NCI-H146 treated with DMSO at 0.1 percent for 48 hours (cell line): Measurements from ENCODE around the gene HOXA9.

Source experiments
- DNase-seq: peaks from one replicate; lab custom pipeline; 2025; ENCODE audit not compliant: unreplicated experiment; lab: John Stamatoyannopoulos, UW

The HOXA9 gene

DNA sequence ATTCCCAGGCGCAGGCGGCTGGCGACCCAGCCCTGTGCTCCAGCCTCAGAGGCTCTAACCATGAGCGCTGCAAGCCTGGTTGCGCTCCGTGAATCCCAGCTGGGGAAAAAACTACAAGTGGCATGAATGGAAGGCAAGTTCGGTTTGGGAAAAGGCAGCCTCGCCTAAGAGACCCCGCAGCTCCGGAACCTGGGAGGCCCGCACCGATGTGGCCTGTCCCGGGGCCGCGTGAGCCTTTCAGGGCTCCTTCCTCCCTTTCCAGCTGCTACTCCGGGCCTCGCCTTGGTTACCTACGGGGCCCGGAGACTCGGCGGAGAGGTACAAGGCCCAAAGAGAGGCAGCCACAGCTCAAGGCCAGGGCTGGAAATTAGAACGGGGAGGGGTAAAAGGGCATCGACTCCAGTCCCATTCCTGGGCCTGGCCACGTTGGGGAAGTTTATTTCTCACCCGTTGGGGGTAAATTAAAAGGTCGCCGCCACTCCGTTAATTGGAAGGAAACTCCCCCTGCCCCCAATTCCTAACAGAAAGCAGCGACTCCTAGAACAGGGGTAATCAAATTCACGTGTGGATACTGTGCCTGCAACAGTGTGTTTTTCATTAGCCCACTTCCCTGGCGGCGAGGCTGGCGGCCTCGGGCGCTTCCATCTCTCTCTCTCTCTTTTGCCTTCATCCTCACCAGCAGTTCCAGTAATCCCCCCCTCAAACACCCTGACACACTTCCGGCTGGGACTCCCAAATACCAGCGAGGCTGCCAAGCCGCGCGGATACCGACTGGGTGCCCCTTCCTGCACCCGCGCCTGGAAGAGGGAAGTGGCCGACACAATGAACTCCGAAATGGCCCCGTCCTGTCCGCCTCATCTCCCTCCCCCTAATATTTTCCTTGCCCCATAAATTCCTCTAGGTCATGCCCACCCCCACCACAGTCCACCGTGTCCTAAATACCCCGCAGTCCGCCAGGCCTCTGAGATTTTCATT lies 1.5 kb upstream of the HOXA9 start:
- DNase-seq = no peak

- DNase-seq = no peak
Observed at GRCh38 chr7:27165996-27166530, 726 bp upstream of the HOXA9 start.

GRCh38 chr7:27164367-27165088 lies 809 bp downstream of the HOXA9 start:
- no peak for DNase-seq

GRCh38 chr7:27164045-27164366 lies 1.3 kb downstream of the HOXA9 start:
- no peak for DNase-seq

DNA sequence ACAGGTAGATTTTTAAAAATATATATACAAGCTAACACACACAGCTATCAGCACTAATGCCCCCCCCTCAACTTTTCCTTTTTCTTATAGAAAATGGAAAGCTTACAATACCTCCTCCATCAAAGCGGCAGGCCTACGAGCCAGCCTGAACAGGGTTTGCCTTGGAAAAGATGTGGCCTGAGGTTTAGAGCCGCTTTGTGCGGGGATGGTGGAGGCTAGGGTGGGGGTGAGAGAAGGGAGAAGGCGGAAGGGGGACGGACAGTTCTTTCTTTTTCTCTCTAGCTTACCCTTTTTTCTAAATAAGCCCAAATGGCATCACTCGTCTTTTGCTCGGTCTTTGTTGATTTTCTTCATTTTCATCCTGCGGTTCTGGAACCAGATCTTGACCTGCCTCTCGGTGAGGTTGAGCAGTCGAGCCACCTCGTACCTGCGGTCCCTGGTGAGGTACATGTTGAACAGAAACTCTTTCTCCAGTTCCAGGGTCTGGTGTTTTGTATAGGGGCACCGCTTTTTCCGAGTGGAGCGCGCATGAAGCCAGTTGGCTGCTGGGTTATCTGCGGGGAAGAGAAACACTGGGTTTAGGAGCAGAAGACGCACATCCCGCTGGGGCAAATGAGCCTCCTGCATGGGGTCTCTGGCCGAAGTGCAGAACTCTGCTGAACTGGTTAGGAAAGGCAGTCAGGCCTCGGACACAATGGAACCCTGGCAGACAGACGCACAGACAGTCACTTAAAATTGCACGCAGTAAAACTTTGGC lies 1.9 kb downstream of the HOXA9 start:
- no peak for DNase-seq

- DNase-seq = no peak
Observed at GRCh38 chr7:27162561-27163287, 2.6 kb downstream of the HOXA9 start.

DNA sequence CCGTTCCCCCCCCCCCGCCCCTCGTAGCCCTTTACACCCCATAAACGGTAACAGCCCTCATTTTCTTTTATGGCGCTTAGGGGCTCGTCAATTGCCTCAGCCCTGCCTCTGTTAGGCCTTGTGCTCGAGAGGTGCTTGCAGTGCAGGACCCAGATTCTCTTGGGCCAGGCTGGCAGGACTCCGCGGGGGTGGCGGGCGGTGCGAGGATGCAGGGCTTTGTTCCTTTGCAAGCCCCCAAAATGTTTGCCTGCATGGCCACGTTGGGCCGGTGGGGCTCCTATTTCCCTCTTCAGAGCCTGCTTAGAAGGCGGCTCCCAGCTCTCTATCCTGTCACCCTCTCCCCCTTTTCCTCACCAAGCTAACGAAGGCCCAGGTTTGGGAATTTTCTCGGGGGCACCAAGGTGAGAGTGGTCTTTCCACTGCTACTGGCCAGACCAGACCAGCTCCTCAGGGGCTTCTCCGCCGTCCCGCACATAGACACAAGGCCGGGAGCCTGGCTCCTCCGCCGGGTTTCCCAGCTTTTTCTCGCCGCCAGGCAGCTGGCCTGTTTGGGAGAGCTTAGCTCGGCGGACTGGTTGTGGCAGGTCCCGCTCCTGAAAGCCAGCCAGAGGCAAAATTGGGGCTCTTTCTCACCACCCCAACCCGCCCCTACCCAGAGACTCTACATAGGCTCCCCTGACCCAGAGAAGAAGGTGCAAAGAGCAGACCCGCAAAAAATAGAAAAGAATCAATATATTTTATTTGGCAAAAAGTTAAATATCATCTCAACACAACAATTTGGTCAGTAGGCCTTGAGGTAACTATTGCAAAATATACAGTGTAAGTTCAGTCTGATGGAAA lies 3.4 kb downstream of the HOXA9 start:
- DNase-seq = no peak

GRCh38 chr7:27161214-27161720 lies 4.1 kb downstream of the HOXA9 start:
- DNase-seq = no peak

DNA sequence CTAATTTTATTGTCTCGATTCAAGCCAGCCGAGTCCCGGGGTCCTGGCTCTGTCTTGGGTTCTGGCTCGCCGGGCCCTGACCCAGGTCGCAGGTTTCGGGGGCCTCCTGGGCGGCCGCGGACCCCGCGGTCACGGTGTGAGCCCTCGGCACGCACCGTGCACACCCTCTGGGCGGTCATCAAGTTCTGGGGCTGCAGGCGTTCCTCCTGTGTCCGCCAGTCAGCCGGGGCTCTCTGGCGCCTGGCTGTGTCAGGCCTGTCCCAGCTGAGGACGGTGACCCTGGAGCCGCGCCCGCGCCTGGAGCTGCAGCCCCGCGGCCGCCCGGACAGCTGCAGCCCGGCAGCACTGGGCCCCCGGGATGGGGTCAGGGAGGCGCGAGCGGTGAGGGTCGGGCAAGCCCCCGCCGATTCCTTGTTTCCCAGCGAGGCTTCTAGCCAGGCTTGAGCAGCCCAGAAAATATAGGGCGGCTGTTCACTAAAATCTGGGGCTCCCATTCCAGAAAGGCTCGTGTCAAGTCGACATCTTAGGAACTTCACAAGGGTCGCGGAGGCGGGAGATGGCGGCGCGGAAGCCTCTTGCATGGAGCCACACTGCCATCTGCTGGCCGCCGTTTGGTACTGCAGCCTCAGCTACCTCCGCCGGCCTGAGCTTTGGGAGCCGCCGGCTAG lies 4.7 kb downstream of the HOXA9 start:
- DNase-seq = peak; percentile 70

DNA sequence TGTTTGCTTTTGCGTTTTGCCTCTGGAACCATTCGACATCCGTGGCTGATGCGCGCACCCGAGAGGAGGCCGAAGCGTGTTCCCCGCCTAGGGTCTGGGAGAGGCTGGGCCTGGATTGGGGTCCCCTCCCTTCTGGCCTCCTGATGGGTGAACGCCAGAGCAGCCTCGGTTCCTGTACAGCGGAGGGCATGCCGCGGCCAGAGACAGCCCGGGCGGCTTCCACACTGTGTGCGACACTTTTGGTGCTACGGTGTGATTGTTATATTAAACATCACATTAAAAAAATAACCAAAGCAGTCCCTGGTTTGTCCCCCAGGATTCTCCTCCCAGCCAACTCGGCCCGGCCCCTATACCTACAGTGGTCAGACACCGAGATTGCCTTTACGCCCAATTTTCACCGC lies 5.2 kb downstream of the HOXA9 start:
- DNase-seq = no peak

GRCh38 chr7:27159266-27160144 lies 5.8 kb downstream of the HOXA9 start:
- DNase-seq = no peak

GRCh38 chr7:27158436-27159265 lies 6.7 kb downstream of the HOXA9 start:
- no peak for DNase-seq

GRCh38 chr7:27157702-27158431 lies 7.5 kb downstream of the HOXA9 start:
- no peak for DNase-seq

DNA sequence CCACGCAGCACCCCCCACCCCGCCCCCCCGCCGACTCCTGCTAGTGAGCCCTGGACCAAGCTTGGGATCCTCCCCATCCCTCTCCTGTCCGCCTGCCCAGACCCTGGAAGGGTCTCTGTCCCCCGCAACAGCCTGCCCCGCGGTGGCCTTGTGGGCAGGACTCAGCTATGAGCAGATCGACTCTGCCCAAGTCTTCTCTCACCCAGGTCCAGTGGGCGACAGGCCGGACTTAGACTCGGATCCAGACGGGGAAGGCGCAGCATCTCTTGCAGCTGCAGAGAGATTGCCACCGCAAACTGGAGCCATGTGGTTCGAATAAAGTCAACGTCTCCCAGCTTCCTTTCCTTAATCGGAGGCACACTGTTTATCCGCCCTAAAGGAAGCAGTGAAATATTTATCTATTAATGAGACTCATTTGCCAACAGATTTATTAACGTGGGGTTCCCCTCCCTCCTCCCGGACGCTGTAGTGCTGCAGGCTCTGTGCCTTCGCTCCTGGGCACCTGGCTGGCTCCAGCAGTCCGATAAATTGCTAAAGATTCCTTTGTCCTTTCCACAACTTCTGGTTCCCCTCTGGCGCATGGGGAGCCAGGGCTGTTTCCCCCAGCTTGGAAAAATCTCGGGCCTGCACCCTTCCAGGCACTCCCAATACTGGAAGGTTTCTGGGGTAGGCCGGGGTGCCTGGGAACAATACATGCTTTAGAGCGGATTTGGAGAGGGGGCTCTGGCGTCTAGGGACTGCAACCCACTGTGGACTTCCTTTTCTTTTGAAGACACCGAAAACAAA lies 8.2 kb downstream of the HOXA9 start:
- no peak for DNase-seq

DNA sequence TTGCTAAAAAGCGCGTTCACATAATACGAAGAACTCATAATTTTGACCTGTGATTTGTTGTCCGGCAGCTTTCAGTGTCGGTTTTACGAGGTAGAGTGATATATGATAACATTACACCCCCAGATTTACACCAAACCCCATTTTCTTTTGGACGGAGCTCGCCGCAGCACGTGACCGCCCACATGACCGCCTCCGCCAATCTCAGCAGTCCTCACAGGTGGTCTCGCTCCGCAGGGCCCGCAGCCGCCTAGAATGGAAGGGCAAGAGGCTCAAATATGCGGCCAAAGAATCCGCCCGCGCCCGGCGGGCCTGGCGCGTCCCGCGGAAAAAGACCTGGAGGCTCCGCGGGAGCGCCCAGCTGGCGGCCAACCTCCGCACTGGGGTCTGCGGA lies 8.8 kb downstream of the HOXA9 start, which contains the start of gene HOXA7:
TSS of gene HOXA7 (minus strand) at position 168 of the 391 bp plus-strand sequence. CDS start at position 38, 130 bp downstream.
- peak; percentile 54 for DNase-seq
